Stimulated activated naive CD4-positive, alpha-beta T cell treated with Interleukin-2 at 50 U/mL for 16 hours (primary cell): ENCODE data around the gene ZNF844.
"Not testable (repeated sequence)": the region's sequence is repeated elsewhere in the genome, so short reads cannot be mapped to it uniquely, and the experiment has no call there.

Experiments
- DNase-seq: peaks from one replicate; lab custom pipeline; 2025; lab: John Stamatoyannopoulos, UW

The ZNF844 gene

DNA sequence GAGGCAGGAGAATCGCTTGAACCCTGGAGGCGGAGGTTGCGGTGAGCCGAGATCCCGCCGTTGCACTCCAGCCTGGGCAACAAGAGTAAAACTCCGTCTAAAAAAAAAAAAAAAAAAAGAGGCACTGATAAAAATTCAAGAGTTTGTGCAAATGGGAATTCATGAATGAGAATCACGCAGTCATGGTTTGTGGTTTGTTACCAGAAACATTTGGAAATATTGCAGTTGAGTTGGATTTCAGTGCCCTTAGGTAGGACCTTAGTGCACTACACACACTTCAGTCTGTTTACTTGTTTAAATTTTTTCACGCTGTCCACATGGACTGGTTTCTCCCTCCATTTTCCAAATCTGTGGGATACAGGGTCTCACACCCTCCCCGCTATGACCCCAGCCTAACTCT, 28.4 kb downstream of the ZNF844 start:
- no peak for DNase-seq

DNA sequence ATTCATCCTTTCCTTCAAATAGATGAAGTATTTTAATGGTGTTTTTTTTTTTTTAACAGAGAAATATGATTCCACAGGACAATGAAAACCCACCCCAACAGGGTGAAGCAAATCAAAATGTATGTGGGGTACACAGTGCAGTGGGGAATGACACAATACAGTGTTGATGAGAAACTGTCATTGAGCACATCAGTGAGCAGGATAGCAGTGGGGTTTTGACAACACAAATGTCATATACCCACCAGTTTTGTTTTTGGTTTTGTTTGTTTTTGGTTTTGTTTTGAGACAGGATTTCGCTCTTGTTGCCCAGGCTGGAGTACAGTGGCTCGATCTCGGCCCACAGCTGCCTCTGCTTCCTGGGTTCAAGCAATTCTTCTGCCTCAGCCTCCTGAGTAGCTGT, 29.2 kb downstream of the ZNF844 start:
- no peak for DNase-seq

DNA sequence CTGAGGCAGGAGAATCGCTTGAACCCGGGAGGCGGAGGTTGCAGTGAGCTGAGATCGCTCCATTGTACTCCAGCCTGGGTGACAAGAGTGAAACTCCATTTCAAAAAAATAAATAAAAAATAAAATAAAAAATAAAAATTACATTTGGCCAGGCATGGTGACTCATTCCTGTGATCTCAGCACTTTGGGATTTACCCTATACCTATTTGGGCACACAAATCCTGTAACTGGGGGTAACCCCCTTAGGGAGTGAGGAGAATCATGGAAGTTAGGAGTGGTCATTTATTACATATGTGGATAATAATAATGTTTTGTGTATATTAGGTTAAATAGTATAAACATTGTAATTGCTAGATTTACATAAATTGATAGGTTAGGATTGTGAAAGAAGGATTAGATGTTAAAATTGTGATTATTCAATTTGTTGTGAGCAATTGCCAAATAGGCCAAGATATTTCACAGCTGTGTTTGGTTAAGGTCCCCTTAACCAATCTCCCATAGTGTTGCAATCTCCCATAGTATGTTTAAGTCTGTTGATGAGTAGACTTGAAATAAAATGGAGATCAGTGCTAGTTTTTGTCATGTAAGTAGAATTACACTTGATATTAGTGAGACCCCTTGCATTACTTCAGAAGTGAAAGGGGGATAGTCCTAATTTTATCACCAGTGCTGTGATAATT, 30.7 kb downstream of the ZNF844 start:
- no peak for DNase-seq

DNA sequence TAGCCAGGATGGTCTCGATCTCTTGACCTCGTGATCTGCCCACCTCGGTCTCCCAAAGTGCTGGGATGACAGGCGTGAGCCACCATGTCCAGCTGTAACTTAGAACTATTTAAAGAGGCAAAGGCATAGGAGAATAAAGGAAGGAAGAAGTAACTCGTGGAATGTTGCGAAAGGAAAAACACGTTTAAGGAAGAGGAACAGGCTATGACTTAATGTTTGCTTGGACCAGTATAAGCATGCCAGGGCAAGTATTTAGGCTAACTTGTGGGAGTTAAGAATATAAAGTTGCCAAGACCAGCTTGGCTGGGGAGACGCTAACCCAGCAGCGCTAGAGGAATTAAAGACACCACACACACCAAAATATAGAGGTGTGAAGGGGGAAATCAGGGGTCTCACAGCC, 33.5 kb downstream of the ZNF844 start:
- DNase-seq, result no peak

DNA sequence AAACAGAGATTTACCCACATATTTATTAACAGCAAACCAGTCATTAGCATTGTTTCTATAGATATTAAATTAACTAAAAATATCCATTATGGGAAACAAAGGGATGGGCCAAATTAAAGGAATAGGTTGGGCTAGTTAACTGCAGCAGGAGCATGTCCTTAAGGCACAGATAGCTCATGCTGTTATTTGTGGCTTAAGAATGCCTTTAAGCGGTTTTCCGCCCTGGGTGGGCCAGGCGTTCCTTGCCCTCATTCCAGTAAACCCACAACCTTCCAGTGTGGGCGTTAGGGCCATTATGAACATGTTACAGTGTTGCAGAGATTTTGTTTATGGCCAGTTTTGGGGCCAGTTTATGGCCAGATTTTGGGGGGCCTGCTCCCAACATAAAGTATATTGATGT, 39.4 kb downstream of the ZNF844 start:
- DNase-seq, result not testable (repeated sequence)

DNA sequence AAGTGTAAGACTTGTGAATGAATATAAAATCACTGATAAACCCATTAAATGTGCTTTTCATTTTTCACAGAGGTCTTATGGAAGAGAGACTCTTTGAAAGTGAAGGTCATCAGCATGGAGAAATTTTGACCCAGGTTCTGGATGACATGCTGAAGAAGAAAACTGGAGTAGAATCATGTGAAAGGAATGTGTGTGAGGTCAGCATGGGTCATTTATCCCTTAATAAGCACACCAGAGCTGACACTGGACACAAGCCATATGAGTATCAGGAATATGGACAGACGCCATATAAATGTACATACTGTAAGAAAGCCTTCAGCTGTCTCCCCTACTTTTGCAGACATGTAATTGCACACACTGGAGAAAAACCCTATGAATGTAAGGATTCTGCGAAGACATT, 46.6 kb downstream of the ZNF844 start:
- DNase-seq, result no peak

DNA sequence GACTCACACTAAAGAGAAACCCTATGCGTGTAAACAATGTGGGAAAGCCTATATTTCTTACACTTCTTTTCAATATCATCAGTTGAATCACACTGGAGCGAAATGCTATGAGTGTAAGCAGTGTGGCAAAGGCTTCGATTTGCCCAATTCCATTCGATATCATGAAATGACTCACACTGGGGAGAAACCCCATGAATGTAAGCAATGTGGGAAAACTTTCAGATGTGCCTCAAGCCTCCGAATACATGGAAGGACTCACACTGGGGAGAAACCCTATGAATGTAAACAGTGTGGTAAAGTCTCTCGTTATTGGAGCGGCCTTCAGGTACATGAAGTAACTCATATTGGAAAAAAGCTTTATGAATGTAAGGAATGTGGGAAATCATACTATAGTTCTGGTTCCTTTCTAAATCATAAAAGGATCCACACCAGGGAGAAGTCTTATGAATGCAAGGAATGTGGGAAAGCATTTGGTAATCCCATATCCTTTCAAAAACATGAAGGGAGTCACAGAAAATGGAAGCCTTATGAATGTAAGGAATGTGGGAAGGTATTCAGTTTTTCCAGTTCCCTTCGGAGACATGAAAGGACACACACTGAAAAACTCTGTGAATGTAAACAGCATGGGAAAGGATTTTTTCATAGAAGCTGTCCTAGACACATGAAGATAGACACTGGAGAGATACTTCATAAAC, 47.6 kb downstream of the ZNF844 start:
- no peak for DNase-seq

DNA sequence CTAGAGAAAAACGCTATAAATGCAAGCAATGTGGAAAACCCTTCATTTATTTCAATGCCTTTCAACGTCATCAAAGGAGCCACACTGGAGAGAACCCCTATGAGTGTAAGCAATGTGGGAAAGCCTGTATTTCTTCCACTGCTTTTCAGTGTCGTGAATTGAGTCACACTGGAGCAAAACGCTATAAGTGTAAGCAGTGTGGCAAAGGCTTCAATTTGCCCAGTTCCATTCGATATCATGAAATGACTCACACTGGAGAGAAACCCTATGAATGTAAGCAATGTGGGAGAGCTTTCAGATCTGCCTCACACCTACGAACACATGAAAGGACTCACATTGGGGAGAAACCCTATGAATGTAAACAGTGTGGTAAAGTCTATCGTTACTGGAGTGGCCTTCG, 48.2 kb downstream of the ZNF844 start:
- peak; percentile 1 for DNase-seq

DNA sequence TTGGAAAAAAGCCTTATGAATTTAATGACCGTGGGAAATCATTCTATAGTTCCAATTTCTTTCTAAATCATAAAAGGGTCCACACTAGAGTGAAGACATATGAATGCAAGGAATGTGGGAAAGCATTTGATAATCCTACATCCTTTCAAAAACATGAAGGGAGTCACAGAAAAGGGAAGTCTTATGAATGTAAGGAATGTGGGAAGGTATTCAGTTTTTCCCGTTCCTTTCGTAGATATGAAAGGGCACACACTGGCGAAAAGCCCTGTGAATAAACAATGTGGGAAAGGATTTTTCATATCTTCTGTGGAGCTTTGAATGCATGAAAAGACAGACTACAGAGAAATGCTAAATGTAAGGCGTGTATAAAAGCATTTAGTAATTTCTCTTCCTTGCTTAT, 48.6 kb downstream of the ZNF844 start:
- DNase-seq, result no peak

DNA sequence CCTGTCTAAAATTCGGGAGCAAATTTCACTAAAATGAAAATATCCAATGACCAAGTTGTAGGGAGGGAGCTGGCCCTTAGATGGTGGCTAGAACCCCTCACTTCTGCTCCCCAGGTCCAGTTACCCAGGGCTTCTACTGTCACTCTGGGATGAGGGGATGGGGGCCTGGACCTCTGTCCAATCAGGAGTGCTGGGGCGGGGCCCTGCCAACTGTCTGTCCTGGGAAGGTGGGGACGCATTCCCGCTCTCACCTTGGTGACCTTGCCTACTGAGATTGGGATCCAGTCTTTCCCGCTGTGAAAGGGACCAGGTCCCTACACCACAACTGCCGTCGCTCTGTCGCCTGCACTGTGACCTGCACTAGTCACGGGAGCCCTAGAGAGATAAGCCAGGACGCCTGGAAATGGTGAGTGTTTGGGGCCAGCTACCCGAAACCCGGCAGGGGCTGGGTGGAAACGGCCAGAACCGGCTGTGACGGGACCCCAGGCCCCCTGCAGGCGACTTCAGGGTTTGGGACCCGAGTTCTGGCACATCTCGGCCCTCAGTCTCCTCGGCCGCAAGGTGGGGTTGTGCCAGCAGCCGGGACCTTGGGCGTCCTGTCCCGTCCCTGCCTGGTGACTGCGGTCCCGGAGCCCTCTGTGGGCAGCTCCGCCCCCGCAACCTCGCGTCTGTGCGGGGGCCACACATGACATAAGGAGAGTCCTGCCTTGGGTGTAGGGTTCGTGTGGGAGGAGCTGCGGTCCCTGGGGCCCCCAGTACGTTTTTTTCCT, 52.9 kb downstream of the ZNF844 start:
- no peak for DNase-seq

DNA sequence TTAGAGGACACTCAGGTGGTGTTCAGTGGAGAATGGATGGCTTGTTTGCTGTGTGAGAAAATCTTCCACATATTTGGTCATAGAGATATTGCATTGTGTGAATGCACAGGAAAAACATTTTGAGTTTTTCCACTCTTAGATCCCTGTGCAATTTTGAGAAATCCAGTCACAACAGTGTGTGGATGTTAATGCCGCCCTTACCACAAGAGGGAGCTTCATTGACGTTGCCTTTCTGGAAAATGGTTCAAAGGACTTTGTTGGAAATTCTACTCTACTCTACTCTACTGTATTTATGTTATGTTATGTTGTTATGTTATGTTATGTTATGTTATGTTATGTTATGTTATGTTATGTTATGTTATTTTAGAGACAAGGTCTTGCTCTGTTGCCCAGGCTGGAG, 62.2 kb downstream of the ZNF844 start:
- no peak for DNase-seq
